ENCODE data around the gene CSN1S1. TPM values are rescaled to one million over a fixed set of nuclear protein-coding genes. Genes with fewer than 3 reads are reported as not detected.

The CSN1S1 gene, protein sequence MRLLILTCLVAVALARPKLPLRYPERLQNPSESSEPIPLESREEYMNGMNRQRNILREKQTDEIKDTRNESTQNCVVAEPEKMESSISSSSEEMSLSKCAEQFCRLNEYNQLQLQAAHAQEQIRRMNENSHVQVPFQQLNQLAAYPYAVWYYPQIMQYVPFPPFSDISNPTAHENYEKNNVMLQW
- total RNA-seq = not detected
- long read RNA-seq = 0 reads

- DNase-seq (no peak), ATAC-seq (no peak)
- H3K36me3 ChIP-seq = no peaks in the 10 kb centered on the region
- H3K27ac ChIP-seq = no peak within 1 kb of the TSS
- TF ChIP-seq, protein P1, sequence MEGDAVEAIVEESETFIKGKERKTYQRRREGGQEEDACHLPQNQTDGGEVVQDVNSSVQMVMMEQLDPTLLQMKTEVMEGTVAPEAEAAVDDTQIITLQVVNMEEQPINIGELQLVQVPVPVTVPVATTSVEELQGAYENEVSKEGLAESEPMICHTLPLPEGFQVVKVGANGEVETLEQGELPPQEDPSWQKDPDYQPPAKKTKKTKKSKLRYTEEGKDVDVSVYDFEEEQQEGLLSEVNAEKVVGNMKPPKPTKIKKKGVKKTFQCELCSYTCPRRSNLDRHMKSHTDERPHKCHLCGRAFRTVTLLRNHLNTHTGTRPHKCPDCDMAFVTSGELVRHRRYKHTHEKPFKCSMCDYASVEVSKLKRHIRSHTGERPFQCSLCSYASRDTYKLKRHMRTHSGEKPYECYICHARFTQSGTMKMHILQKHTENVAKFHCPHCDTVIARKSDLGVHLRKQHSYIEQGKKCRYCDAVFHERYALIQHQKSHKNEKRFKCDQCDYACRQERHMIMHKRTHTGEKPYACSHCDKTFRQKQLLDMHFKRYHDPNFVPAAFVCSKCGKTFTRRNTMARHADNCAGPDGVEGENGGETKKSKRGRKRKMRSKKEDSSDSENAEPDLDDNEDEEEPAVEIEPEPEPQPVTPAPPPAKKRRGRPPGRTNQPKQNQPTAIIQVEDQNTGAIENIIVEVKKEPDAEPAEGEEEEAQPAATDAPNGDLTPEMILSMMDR (IDR thresholded peaks at IDR 0.05) = no peak
- intact Hi-C loops (cut with DNase I) = no loop called here
- H3K4me3 ChIP-seq = no peak within 1 kb of the TSS
- no peaks in the 10 kb centered on the region for H3K4me1 ChIP-seq
- H3K27me3 ChIP-seq = no peaks in the 10 kb centered on the region
- no peaks in the 10 kb centered on the region for H3K9me3 ChIP-seq
Measured at GRCh38 chr4:69930768-69931167, at the start of gene CSN1S1. CSN1S1 (plus strand) TSS chr4:69931068; CDS start chr4:69932556, 1,488 bp downstream.

DNA sequence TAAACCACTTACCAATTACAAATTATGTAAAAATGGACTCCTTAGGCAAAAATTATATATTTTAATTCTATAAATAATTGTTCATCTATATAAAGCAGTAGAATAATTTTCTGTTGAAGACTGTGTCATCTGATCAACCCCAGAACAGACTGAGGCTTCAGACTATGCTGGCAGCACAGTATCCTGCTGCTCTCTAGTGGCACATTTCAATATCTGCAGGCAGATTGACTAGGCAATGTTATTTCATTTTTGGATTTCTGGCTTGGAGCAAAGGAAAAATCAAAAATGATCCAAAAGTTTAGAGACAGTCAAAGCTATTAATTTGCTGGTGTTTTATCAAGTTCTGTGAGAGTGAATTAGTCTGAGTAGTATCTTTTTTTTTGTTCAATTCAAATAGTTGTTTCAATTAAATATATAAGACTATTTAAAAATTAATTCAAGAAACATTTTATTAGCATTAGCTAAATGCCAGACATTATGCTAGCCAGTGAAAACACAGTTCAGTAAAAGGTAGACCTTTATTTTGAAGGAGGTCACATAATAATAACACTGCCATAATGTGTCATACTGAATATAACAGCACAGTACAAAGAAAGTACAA lies 49.6 kb upstream of the CSN1S1 start:
- Histone ChIP-seq H3K36me3 (no peaks in the 10 kb centered on the region), H3K27ac (no peak overlapping the region), H3K27me3 (no peaks in the 10 kb centered on the region), H3K4me1 (no peaks in the 10 kb centered on the region), H3K9me3 (no peaks in the 10 kb centered on the region), H3K4me3 (no peak overlapping the region)
- intact Hi-C loops (cut with DNase I) = loop anchor here (10.0 kb wide), 1 partner anchor 186 kb away; no protein-coding TSS in a partner anchor
- DNase-seq = no peak
- TF ChIP-seq, protein P1 (IDR thresholded peaks at IDR 0.05) = peak; percentile 87
- ATAC-seq = peak; percentile 94

DNA sequence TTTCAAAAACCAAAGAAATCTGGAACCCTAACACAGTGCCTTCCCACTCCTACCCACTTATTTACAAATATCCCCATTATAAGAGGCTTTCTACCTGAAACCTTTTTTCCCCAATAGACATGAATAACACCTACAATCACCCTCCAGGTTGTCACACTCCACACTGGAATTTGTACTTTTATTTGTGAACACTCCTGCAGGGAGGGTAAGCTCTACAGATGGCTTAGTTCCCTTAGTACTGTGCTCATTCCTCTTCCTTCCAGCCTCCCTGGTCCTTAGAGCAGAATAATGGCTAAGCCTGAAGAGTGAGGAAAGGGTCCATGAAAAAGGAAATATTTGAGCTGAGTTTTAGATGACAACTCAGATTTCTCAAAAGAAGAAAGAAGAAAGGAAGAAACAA lies 48.7 kb upstream of the CSN1S1 start:
- no peaks in the 10 kb centered on the region for H3K36me3 ChIP-seq
- no peaks in the 10 kb centered on the region for H3K4me1 ChIP-seq
- no peaks in the 10 kb centered on the region for H3K9me3 ChIP-seq
- no peak overlapping the region for H3K27ac ChIP-seq
- no peak for DNase-seq
- no peak for ATAC-seq
- intact Hi-C loops (cut with DNase I) = loop anchor here (10.0 kb wide), 1 partner anchor 187 kb away; no protein-coding TSS in a partner anchor
- H3K4me3 ChIP-seq = no peak overlapping the region
- TF ChIP-seq, protein P1 (IDR thresholded peaks at IDR 0.05) = no peak
- no peaks in the 10 kb centered on the region for H3K27me3 ChIP-seq

DNA sequence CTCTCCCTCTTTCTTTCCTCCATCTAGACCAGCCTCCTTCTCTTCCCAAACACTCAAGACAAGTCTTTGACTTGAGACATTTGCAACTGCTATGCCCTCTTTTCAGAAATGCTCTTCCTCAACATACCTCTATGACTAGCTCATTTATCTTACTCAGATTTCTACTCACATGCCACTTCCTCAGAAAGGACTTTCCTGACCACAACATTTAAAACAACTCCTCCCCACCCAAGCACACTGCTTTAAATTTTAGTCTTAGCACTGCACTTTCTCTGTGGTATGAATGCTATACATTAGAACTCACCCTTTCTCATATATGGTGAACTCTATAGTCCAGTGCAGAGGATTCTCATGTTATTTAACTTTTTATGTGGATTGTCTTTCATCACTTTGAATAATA lies 42.5 kb upstream of the CSN1S1 start:
- no peak for DNase-seq
- H3K27ac ChIP-seq = no peak overlapping the region
- TF ChIP-seq, protein P1 (IDR thresholded peaks at IDR 0.05) = no peak
- H3K4me1 ChIP-seq = no peaks in the 10 kb centered on the region
- no peaks in the 10 kb centered on the region for H3K27me3 ChIP-seq
- no peaks in the 10 kb centered on the region for H3K9me3 ChIP-seq
- H3K36me3 ChIP-seq = no peaks in the 10 kb centered on the region
- intact Hi-C loops (cut with DNase I) = loop anchor here (10.0 kb wide), 1 partner anchor 194 kb away; no protein-coding TSS in a partner anchor
- ATAC-seq = no peak
- no peak overlapping the region for H3K4me3 ChIP-seq

GRCh38 chr4:69894186-69894585 lies 36.7 kb upstream of the CSN1S1 start:
- no peaks in the 10 kb centered on the region for H3K27me3 ChIP-seq
- no peaks in the 10 kb centered on the region for H3K9me3 ChIP-seq
- DNase-seq (no peak), ATAC-seq (no peak)
- TF ChIP-seq, protein P1 (IDR thresholded peaks at IDR 0.05) = no peak
- no peak overlapping the region for H3K27ac ChIP-seq
- H3K4me3 ChIP-seq = no peak overlapping the region
- intact Hi-C loops (cut with DNase I) = no loop called here
- H3K36me3 ChIP-seq = no peaks in the 10 kb centered on the region
- no peaks in the 10 kb centered on the region for H3K4me1 ChIP-seq

All from upper lobe of right lung (tissue), 1 donor.